Esophagus squamous epithelium (tissue), 4 donors: Measurements from ENCODE around the gene KCND2.

Experiments
- POLR2A ChIP-seq, 4 donors: fragments of 450-650 bp; IDR thresholded peaks; one replicate each; pipeline ENCODE4 v1.6.1; 2017; ENCODE audit warnings: antibody characterized with exemption in 4 of 4, mild to moderate bottlenecking in 4 of 4, moderate library complexity in 3 of 4
- TF ChIP-seq, protein P1 (sequence below), 6 experiments: fragments of 450-650 bp in 4 of 6; fragments of 200-600 bp in 2 of 6; sonication (generic) in 2 of 6; IDR thresholded peaks; one replicate each; pipeline ENCODE4 v1.5.1; 2016 to 2019; ENCODE audit warnings: antibody characterized with exemption in 6 of 6, mild to moderate bottlenecking in 4 of 6, moderate library complexity in 4 of 6

DNA sequence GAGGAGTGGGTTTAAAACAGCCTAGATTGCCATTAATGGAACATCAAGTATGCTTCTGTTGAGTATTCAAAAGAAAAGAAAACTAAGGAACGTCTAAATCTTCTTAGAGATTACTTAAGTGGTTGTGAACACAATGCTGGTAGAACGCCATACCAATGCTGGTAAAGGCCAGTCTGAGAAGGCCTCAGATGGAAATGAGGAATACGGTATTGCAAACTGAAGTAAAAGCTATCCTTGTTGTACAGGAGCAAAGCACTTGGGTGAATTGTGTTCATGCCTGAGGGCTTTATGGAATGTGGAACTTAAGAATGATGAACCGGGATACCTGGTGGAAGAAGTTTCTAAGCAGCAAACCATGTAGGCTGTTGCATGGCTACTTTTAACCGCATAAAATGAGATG is 208.0 kb downstream of the KCND2 start:
- TF ChIP-seq POLR2A (IDR thresholded peaks at IDR 0.05) = no peak
- TF ChIP-seq, protein P1, sequence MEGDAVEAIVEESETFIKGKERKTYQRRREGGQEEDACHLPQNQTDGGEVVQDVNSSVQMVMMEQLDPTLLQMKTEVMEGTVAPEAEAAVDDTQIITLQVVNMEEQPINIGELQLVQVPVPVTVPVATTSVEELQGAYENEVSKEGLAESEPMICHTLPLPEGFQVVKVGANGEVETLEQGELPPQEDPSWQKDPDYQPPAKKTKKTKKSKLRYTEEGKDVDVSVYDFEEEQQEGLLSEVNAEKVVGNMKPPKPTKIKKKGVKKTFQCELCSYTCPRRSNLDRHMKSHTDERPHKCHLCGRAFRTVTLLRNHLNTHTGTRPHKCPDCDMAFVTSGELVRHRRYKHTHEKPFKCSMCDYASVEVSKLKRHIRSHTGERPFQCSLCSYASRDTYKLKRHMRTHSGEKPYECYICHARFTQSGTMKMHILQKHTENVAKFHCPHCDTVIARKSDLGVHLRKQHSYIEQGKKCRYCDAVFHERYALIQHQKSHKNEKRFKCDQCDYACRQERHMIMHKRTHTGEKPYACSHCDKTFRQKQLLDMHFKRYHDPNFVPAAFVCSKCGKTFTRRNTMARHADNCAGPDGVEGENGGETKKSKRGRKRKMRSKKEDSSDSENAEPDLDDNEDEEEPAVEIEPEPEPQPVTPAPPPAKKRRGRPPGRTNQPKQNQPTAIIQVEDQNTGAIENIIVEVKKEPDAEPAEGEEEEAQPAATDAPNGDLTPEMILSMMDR (IDR thresholded peaks at IDR 0.05) = no peak
